K562 (cell line): ENCODE data around the gene SCFD2. TPM values are rescaled to one million over a fixed set of nuclear protein-coding genes. Genes with fewer than 3 reads are reported as not detected.

ENCODE experiments used
- MEF2A ChIP-seq: IDR thresholded peaks from 2 replicates; pipeline ENCODE4 v1.6.1; 2011; ENCODE audit warnings: low read depth, mild to moderate bottlenecking, low read length, moderate library complexity; ENCODE audit not compliant: control insufficient read depth
- PHTF2 ChIP-seq: fragments of 250-450 bp; sonication (Bioruptor Pico); IDR thresholded peaks from 2 replicates; pipeline ENCODE4 v1.5.0; 2021; ENCODE audit warnings: mild to moderate bottlenecking
- SNIP1 ChIP-seq: fragments of 450-650 bp; IDR thresholded peaks from 2 replicates; pipeline ENCODE4 v1.7.1; 2017; ENCODE audit warnings: low read depth, mild to moderate bottlenecking
- ZNF584 ChIP-seq: fragments of 200-800 bp; sonication (Bioruptor generic); IDR thresholded peaks from 2 replicates; pipeline ENCODE4 v1.6.1; 2016; ENCODE audit warnings: low read depth, mild to moderate bottlenecking, missing genetic modification characterization, missing compliant biosample characterization
- polyA plus RNA-seq, 8 experiments: library from polyadenylated mRNA; depleted of rRNA in 4 of 8; stranded (reverse) in 5 of 8; unstranded in 3 of 8; fragments of >200 nt; fragmentation: Nextera tagmentation in 2 of 8; fragmentation: Illumina TruSeq in 1 of 8; extraction: Ambion mirVana in 2 of 8; extraction: Trizol in 1 of 8; gene quantifications; 2 replicates each; pipeline versions ENCODE4 v1.2.1 to v1.2.3, GENCODE V29; 2011 to 2014; ENCODE audit warnings: inconsistent platforms in 1 of 8, missing spikeins in 1 of 8
- total RNA-seq, 7 experiments: library from RNA; depleted of rRNA in 6 of 7; stranded (reverse); fragments of >200 nt in 6 of 7; fragmentation: Illumina TruSeq in 2 of 7; extraction: Trizol in 2 of 7; gene quantifications; 2 replicates each; pipeline versions ENCODE4 v1.2.1 to v1.2.3, GENCODE V29; 2011 to 2021; ENCODE audit warnings: low replicate concordance in 1 of 7
- TF ChIP-seq, protein P1 (sequence below): fragments of 450-650 bp; IDR thresholded peaks from 2 replicates; pipeline ENCODE4 v1.6.1; 2016; ENCODE audit warnings: mild to moderate bottlenecking, moderate library complexity

SCFD2 gene
- total and polyA plus RNA-seq, 9 of the 15 experiments (the other 6 are each of a cell fraction or from before 2014, with no cell fraction given): 5.7 to 30.3 (median 22.8) TPM

DNA sequence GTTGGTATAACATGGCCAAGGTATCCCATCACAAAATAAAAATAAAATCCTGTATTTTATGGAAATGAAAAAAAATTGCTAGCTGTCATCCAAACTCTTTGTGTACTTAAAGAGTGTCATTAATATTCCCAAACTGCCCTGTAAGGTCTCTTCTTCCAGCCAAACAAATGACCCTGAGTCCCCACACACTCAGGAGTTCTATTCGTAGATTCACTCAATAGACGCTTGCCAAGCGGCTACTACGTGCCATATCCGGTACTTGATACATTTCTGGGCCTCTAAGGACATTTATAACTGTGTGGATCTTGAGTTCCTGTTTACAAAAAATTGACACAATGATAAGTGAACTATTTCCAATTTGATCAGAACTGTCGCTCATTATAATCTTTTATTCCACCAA is 245.1 kb downstream of the SCFD2 start (continued):
- TF ChIP-seq, protein P1, sequence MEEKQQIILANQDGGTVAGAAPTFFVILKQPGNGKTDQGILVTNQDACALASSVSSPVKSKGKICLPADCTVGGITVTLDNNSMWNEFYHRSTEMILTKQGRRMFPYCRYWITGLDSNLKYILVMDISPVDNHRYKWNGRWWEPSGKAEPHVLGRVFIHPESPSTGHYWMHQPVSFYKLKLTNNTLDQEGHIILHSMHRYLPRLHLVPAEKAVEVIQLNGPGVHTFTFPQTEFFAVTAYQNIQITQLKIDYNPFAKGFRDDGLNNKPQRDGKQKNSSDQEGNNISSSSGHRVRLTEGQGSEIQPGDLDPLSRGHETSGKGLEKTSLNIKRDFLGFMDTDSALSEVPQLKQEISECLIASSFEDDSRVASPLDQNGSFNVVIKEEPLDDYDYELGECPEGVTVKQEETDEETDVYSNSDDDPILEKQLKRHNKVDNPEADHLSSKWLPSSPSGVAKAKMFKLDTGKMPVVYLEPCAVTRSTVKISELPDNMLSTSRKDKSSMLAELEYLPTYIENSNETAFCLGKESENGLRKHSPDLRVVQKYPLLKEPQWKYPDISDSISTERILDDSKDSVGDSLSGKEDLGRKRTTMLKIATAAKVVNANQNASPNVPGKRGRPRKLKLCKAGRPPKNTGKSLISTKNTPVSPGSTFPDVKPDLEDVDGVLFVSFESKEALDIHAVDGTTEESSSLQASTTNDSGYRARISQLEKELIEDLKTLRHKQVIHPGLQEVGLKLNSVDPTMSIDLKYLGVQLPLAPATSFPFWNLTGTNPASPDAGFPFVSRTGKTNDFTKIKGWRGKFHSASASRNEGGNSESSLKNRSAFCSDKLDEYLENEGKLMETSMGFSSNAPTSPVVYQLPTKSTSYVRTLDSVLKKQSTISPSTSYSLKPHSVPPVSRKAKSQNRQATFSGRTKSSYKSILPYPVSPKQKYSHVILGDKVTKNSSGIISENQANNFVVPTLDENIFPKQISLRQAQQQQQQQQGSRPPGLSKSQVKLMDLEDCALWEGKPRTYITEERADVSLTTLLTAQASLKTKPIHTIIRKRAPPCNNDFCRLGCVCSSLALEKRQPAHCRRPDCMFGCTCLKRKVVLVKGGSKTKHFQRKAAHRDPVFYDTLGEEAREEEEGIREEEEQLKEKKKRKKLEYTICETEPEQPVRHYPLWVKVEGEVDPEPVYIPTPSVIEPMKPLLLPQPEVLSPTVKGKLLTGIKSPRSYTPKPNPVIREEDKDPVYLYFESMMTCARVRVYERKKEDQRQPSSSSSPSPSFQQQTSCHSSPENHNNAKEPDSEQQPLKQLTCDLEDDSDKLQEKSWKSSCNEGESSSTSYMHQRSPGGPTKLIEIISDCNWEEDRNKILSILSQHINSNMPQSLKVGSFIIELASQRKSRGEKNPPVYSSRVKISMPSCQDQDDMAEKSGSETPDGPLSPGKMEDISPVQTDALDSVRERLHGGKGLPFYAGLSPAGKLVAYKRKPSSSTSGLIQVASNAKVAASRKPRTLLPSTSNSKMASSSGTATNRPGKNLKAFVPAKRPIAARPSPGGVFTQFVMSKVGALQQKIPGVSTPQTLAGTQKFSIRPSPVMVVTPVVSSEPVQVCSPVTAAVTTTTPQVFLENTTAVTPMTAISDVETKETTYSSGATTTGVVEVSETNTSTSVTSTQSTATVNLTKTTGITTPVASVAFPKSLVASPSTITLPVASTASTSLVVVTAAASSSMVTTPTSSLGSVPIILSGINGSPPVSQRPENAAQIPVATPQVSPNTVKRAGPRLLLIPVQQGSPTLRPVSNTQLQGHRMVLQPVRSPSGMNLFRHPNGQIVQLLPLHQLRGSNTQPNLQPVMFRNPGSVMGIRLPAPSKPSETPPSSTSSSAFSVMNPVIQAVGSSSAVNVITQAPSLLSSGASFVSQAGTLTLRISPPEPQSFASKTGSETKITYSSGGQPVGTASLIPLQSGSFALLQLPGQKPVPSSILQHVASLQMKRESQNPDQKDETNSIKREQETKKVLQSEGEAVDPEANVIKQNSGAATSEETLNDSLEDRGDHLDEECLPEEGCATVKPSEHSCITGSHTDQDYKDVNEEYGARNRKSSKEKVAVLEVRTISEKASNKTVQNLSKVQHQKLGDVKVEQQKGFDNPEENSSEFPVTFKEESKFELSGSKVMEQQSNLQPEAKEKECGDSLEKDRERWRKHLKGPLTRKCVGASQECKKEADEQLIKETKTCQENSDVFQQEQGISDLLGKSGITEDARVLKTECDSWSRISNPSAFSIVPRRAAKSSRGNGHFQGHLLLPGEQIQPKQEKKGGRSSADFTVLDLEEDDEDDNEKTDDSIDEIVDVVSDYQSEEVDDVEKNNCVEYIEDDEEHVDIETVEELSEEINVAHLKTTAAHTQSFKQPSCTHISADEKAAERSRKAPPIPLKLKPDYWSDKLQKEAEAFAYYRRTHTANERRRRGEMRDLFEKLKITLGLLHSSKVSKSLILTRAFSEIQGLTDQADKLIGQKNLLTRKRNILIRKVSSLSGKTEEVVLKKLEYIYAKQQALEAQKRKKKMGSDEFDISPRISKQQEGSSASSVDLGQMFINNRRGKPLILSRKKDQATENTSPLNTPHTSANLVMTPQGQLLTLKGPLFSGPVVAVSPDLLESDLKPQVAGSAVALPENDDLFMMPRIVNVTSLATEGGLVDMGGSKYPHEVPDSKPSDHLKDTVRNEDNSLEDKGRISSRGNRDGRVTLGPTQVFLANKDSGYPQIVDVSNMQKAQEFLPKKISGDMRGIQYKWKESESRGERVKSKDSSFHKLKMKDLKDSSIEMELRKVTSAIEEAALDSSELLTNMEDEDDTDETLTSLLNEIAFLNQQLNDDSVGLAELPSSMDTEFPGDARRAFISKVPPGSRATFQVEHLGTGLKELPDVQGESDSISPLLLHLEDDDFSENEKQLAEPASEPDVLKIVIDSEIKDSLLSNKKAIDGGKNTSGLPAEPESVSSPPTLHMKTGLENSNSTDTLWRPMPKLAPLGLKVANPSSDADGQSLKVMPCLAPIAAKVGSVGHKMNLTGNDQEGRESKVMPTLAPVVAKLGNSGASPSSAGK: no peak
- TF ChIP-seq SNIP1 (no peak), PHTF2 (no peak), MEF2A (no peak), ZNF584 (CRISPR knock-in tag) (no peak)
